ENCODE results near the gene RCAN1.
A peak's percentile ranks its signal among the peaks of the same experiment; 100 is the strongest.
"Not testable (repeated sequence)": the region's sequence is repeated elsewhere in the genome, so short reads cannot be mapped to it uniquely, and the experiment has no call there.

RCAN1 gene

GRCh38 chr21:34621434-34622350 is 6.8 kb upstream of the RCAN1 start:
- no peak for DNase-seq (ENCODE audit: low spot score)

- no peak for DNase-seq (ENCODE audit: low spot score)
Measured at GRCh38 chr21:34619841-34620665, 5.1 kb upstream of the RCAN1 start.

DNA sequence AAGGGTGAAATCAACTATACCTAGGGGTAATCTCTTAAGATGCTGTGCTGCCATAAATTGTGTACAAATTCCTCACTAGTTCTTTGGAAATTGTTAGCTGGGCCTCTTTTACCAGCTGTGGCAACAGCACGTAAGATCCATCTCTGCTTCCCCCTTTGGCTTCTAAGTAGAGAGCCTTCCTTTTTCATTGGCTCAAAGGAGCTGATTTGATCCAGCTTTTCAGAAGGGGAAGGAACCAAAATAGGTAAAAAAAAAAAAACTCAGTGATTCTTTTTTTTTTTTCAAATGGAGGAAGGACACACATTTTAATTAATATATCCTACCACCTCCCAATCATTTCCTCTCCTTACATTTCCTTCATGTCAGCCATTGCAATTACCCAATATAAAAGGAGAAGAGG is 4.0 kb upstream of the RCAN1 start:
- no peak for DNase-seq (ENCODE audit: low spot score)

GRCh38 chr21:34617753-34618339 is 2.9 kb upstream of the RCAN1 start:
- no peak for DNase-seq (ENCODE audit: low spot score)

GRCh38 chr21:34615487-34615814 is 538 bp upstream of the RCAN1 start:
- DNase-seq (ENCODE audit: low spot score), result no peak

GRCh38 chr21:34613679-34614627 is 960 bp downstream of the RCAN1 start:
- peak; percentile 60 for DNase-seq (ENCODE audit: low spot score)

DNA sequence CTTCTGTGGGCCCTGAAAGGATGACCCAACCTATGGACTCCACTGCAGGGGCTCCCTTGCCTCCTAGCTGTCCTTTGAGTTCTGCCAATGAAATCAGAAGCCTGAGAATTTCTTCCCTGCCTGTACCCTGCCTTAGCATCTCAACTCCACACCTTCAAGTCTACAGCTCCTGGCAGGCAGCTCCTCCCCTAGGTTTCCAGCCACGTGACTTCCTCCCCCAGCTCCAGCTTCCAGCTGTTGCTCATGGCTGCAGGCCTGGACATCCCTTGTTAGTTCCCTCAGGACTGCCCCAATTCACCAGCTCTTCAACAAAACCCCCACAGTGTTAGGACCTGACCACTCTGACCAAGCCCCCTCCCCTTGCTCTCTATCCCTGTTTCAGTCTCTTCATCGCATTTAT is 2.4 kb downstream of the RCAN1 start:
- no peak for DNase-seq (ENCODE audit: low spot score)

GRCh38 chr21:34612056-34612455 is 2.9 kb downstream of the RCAN1 start:
- no peak for DNase-seq (ENCODE audit: low spot score)

GRCh38 chr21:34611528-34611927 is 3.4 kb downstream of the RCAN1 start:
- no peak for DNase-seq (ENCODE audit: low spot score)

- no peak for DNase-seq (ENCODE audit: low spot score)
Measured at GRCh38 chr21:34609933-34610549, 4.9 kb downstream of the RCAN1 start.

DNA sequence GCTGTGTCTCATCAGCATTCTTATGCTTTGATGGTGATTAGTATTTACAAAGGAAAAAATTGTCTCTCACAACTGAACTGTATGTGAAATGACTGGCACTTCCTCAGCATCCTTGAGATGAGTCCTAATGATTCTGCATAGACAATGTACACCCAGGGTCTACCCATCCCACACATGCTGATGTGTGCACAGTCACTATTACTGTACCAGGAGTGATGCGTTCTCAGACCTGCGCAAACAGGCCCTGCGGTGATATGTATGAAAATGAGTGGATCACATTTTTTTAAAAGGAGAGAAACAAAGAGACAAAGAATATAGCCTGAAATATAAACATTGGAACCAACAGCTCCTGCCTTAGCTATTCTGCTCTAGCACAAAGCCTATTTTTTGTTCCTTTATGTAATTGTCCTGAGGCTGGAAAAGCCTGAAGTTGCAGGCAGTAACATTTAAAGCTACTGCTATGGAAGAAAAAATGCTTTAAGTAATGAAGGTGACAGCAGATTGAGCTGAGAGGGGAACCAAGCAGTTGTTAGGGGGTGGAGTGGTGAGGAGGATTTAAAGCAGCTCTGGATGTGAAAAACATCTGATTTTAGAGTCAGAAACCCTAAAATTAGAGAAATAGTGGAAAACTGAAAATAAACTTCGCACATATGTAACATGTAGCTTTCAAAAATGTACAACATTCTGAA is 5.5 kb downstream of the RCAN1 start:
- peak; percentile 7 for DNase-seq (ENCODE audit: low spot score)

DNA sequence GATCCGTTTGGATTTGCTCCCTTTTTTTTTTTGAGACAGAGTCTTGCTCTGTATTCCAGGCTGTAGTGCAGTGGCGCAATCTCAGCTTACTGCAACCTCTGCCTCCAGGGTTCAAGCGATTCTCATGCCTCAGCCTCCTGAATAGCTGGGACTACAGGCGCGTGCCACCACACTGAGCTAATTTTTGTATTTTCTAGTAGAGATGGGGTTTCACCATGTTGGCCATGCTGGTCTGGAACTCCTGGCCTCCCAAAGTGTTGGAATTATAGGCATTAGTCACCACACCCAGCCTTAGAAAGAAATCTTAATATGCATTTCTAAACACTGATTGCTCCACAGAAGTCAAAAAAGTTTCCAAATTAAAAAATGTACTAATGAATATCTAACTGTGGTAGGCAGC is 7.5 kb downstream of the RCAN1 start:
- not testable (repeated sequence) for DNase-seq (ENCODE audit: low spot score)

DNA sequence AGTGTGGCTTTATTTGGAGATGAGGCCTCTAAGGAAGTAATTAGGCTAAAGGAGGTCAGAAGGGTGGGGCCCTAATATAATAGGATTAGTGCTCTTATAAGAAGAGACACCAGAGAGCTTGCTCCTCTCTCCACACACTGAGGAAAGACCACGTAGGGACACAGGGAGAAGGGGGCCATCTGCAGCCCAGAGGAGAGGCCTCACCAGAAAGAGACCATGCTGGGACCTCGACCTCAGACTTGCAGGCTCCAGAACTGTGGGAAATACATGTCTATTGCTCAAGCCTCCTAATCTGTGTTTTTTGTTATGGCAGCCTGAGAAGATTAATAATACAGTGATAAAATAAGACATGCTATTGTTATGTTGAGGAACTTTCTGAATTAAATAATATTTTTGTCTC is 8.3 kb downstream of the RCAN1 start:
- DNase-seq (ENCODE audit: low spot score), result no peak

GRCh38 chr21:34606051-34606450 is 8.9 kb downstream of the RCAN1 start:
- DNase-seq (ENCODE audit: low spot score), result no peak

DNA sequence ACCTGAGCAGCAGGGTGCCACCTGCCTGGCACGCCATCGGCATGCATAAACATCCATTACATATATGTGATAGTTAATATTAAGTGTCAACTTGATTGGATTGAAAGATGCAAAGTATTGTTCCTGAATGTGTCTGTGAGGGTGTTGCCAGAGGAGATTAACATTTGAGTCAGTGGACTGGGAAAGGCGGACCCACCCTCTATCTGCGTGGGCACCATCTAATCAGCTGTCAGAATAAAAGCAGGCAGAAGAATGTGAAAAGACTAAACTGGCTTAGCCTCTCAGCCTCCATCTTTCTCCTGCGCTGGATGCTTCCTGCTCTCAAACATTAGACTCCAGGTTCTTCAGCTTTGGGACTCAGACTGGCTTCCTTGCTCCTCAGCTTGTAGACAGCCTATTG is 10.0 kb downstream of the RCAN1 start:
- DNase-seq (ENCODE audit: low spot score), result not testable (repeated sequence)

DNA sequence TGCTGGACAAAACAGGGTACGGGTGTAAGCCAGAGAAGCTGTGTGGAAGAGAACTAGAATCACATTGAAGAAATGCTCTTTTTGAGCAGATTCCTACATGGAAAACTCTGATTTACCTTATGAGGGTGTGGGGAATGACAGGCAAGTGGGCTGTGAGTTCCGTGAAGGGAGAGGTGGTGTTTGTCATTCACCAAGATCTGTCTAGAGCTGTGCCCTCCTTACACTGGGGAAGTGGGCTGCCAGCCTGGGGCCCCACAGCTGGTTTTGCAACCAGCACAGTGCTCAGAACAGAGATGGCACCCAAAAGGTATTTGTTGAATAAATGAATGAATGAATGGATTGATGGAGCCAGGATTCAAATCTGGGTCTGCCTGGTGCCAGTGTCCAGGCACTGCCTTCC is 10.4 kb downstream of the RCAN1 start:
- no peak for DNase-seq (ENCODE audit: low spot score)

GRCh38 chr21:34603710-34604057 is 11.2 kb downstream of the RCAN1 start:
- DNase-seq (ENCODE audit: low spot score), result no peak

DNA sequence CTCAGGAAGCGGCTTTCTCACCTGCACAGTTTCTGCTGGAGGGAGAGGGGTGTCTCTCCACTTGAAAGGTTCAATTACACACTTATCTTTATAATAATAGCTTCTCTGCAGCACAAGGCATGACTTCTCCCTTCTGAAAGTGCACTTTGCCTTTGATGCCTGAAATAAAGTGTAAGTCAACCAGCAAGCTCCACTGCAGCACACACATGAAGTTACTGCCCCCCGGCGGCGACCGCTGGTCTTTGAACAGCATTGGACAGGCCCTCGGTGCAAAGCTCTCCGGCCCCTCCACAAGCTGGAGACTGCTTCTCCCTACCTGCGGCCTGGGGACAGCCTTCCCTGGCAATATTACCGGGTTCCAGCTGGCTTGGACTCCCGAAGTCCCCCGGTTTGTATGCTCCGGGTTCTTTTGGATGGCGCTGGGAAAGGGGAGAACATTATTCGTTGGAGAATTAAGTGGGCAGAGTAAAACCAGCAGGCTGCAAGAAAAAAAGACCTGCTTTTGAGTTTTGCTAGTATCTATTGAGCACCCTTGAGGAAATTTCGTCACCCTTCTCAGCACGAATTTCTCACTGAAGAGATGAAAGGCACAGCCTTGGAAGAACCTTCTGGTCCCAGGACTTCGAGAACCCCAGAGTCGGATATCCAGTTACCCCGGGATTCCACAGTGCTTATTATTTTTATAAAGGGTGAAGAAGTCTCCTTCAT is 11.8 kb downstream of the RCAN1 start:
- peak; percentile 41 for DNase-seq (ENCODE audit: low spot score)

DNA sequence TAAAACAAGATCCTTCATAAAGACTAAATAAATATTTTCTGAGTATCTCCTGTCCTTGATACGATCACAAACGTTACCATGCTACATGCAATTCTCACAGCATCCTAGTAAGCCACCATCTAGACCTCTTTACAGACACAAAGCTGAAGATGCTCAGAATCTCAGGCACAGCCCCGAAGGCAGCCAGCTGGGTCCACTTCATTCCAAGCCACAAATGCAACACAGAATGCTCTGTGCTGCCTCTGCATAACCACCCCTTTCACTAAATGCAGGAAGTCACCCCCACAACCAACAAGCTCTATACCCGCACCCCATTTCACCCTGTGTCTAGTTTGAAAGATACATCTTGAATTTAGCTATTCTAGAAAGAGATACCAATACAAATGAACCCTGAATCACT is 12.9 kb downstream of the RCAN1 start:
- DNase-seq (ENCODE audit: low spot score), result no peak

- no peak for DNase-seq (ENCODE audit: low spot score)
Measured at GRCh38 chr21:34599534-34600101, 15.3 kb downstream of the RCAN1 start.
